Measurements from ENCODE around the gene TUBD1. TPM values are rescaled to one million over a fixed set of nuclear protein-coding genes. Genes with fewer than 3 reads are reported as not detected.
A peak's percentile ranks its signal among the peaks of the same experiment; 100 is the strongest.

TUBD1 gene
- total and polyA plus RNA-seq, 2 of the 13 experiments (the other 11 are each of a cell fraction or from before 2014, with no cell fraction given) = 18.2 to 25.9 TPM

- TF ChIP-seq RXRA (CRISPR knock-in tag; IDR thresholded peaks at IDR 0.05) = peak; percentile 96
- TF ChIP-seq ETV5 (CRISPR knock-in tag; IDR thresholded peaks at IDR 0.05; ENCODE audit: borderline replicate concordance) = peak; percentile 69
- peak; percentile 94 for TF ChIP-seq NCOA2 (CRISPR knock-in tag; IDR thresholded peaks at IDR 0.05)
- TF ChIP-seq ZNF263 (CRISPR knock-in tag; IDR thresholded peaks at IDR 0.05) = peak; percentile 84
- TF ChIP-seq KDM6A (CRISPR knock-in tag; IDR thresholded peaks at IDR 0.05; ENCODE audit: low read depth) = 0 out of 2 replicates have a peak, but pooled peaks have one; percentile 14
- TF ChIP-seq KLF11 (CRISPR knock-in tag; IDR thresholded peaks at IDR 0.05) = peak; percentile 16; the same call in 1 of the 2 replicates
These were observed 38.6 kb downstream of the TUBD1 start (continued) for GRCh38 chr17:59853919-59854729.

- H3K9ac ChIP-seq (ENCODE audit: insufficient read depth, low read depth, low read length) = peak overlapping the region; percentile 79
- H3K27ac ChIP-seq (ENCODE audit: extremely low read length, insufficient read depth, low read length) = peak overlapping the region; percentile 94
- peak; percentile 83 for ATAC-seq
- H3K4me1 ChIP-seq (ENCODE audit: insufficient read depth, low read length) = peaks cover 95% of the 10 kb centered on the region
- no peaks in the 10 kb centered on the region for H3K27me3 ChIP-seq (ENCODE audit: control insufficient read depth in 1 of 2, insufficient read depth in 2 of 2, low read length in 2 of 2)
- ChIA-PET CTCF (ENCODE audit: low intra/inter-chr PET ratio, low total read pairs) (interaction anchor here (1.3 to 2.2 kb wide), 3 partner anchors 10 to 107 kb away, joined by 3 to 15 read pairs (median 7); no protein-coding TSS in a partner anchor), POLR2A (interaction anchor here (0.9 to 2.0 kb wide), 11 partner anchors 21 to 234 kb away, joined by 3 to 18 read pairs (median 5); partner anchors contain the start of genes CLTC, PTRH2, RNFT1 and VMP1)
- WGBS (ENCODE audit: low lambda C conversion rate) = 23% methylated on average over 14 of the region's 14 CpGs
- BruUV-seq (replicated peaks) = TSS peak; percentile 34
- H4K20me1 ChIP-seq (ENCODE audit: insufficient read depth, low read length) = no peaks in the 10 kb centered on the region
- H3K4me3 ChIP-seq (replicated peaks in 1 of 3; ENCODE audit: insufficient read depth in 1 of 3, low read depth in 2 of 3, low read length in 3 of 3) = peak overlapping the region in 1 of 3 experiments; percentile 20; a peak in 1 of 6 replicates
- H3K4me2 ChIP-seq (ENCODE audit: low read depth, low read length) = peak overlapping the region; percentile 70
- no peaks in the 10 kb centered on the region for H3K9me3 ChIP-seq (ENCODE audit: low read length)
- intact Hi-C loops (cut with micrococcal nuclease; ENCODE audit: unreplicated experiment) (loop anchor here (1.0 kb wide), 1 partner anchor 100 kb away; no protein-coding TSS in a partner anchor), in situ Hi-C loops (cut with HindIII; ENCODE audit: extremely low pct_ligation_motif_present, low pct_unique_long_range_greater_than_20kb) (no loop called here)
- H2AFZ ChIP-seq (ENCODE audit: low read length) = no peak overlapping the region
- H3K36me3 ChIP-seq (replicated peaks in 1 of 2; ENCODE audit: control insufficient read depth in 1 of 2, insufficient read depth in 2 of 2, low read length in 2 of 2) = no peaks in the 10 kb centered on the region
- peak; percentile 88 for FAIRE-seq
- H3K79me2 ChIP-seq (ENCODE audit: insufficient read depth, low read length) = peaks cover 2% of the 10 kb centered on the region
- peak; percentile 99 for DNase-seq (ENCODE audit: low spot score)
- TF ChIP-seq TP53 (CRISPR knock-in tag; conservative IDR thresholded peaks at IDR 0.05) (peak; percentile 82), CENPBD1 (CRISPR knock-in tag; IDR thresholded peaks at IDR 0.05; ENCODE audit: borderline replicate concordance, low read depth) (0 out of 2 replicates have a peak, but pooled peaks have one; percentile 77), ZNF788 (CRISPR knock-in tag; IDR thresholded peaks at IDR 0.05; ENCODE audit: borderline replicate concordance) (peak; percentile 80), MXD4 (CRISPR knock-in tag; IDR thresholded peaks at IDR 0.05) (peak; percentile 93), MED13 (CRISPR knock-in tag; IDR thresholded peaks at IDR 0.05) (peak; percentile 95), ARID2 (CRISPR knock-in tag; IDR thresholded peaks at IDR 0.05; ENCODE audit: borderline replicate concordance) (no peak), ZBTB33 (CRISPR knock-in tag; IDR thresholded peaks at IDR 0.05) (peak; percentile 77), SP4 (CRISPR knock-in tag; IDR thresholded peaks at IDR 0.05) (peak; percentile 60; the same call in 1 of the 2 replicates), MTA1 (CRISPR knock-in tag; IDR thresholded peaks at IDR 0.05; ENCODE audit: borderline replicate concordance) (peak; percentile 53; the same call in 1 of the 2 replicates), NFE2L2 (IDR thresholded peaks at IDR 0.05; ENCODE audit: low read length) (peak; percentile 67), NR0B2 (CRISPR knock-in tag; IDR thresholded peaks at IDR 0.05) (0 out of 2 replicates have a peak, but pooled peaks have one; percentile 54), ZSCAN29 (CRISPR knock-in tag; conservative IDR thresholded peaks at IDR 0.05) (peak; percentile 50; the same call in 1 of the 2 replicates)
These were observed 39.4 kb downstream of the TUBD1 start for GRCh38 chr17:59853168-59853918.
